ENCODE results near the gene ADCY10.
A peak's percentile ranks its signal among the peaks of the same experiment; 100 is the strongest.
"Not testable (repeated sequence)": the region's sequence is repeated elsewhere in the genome, so short reads cannot be mapped to it uniquely, and the experiment has no call there.

The ADCY10 gene, protein sequence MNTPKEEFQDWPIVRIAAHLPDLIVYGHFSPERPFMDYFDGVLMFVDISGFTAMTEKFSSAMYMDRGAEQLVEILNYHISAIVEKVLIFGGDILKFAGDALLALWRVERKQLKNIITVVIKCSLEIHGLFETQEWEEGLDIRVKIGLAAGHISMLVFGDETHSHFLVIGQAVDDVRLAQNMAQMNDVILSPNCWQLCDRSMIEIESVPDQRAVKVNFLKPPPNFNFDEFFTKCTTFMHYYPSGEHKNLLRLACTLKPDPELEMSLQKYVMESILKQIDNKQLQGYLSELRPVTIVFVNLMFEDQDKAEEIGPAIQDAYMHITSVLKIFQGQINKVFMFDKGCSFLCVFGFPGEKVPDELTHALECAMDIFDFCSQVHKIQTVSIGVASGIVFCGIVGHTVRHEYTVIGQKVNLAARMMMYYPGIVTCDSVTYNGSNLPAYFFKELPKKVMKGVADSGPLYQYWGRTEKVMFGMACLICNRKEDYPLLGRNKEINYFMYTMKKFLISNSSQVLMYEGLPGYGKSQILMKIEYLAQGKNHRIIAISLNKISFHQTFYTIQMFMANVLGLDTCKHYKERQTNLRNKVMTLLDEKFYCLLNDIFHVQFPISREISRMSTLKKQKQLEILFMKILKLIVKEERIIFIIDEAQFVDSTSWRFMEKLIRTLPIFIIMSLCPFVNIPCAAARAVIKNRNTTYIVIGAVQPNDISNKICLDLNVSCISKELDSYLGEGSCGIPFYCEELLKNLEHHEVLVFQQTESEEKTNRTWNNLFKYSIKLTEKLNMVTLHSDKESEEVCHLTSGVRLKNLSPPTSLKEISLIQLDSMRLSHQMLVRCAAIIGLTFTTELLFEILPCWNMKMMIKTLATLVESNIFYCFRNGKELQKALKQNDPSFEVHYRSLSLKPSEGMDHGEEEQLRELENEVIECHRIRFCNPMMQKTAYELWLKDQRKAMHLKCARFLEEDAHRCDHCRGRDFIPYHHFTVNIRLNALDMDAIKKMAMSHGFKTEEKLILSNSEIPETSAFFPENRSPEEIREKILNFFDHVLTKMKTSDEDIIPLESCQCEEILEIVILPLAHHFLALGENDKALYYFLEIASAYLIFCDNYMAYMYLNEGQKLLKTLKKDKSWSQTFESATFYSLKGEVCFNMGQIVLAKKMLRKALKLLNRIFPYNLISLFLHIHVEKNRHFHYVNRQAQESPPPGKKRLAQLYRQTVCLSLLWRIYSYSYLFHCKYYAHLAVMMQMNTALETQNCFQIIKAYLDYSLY (N-terminal part only)

DNA sequence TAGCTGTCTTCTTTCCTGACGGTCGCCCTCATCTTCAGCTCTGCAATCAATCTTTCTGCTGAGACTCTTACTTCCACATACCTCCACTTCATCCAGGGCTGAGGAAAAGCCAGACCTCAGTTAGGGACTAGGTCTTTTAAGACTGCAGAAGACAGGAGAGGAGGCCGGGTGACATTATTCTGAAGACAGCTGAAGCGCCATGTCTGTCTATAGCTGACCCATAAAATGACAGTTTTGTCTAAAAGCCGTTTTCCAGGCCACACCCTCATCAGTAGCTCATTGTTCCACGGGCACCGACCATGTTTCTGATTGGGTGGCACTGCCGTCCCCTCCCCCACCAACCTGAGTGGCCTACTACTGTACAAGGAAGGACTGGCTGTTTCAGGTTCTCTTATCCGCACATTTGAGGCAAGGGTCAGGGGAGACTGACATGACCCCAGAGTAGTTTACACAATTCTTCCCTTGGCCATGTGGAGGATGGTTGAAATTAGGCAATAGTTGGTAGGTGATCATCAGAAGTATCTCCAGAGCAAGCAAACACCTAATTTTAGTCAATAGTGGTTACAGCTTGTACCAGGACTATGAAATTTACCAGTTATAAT is at the start of gene ADCY10:
ADCY10 (minus strand) TSS at position 240 of the 602 bp plus-strand sequence. CDS start 8,994 bp downstream, outside the sequence.
- no peak for DNase-seq

DNA sequence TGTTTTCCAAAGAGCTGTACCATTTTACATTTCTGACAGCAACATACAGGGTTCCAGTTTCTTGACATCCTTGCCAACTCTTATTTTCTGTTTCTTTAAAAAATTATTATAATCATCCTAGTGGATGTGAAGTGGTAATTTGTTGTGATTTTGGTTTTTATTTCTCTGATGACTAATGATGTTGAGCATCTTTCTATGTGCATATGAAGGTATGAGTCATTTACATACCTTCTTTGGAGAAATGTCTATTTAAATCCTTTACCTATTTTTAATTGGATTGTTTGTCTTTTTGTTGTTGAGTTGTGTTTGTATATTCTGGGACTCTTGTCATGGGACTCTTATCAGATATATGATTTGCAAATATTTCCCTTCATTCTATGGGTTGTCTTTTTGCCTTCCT is 43.8 kb upstream of the ADCY10 start:
- no peak for DNase-seq

DNA sequence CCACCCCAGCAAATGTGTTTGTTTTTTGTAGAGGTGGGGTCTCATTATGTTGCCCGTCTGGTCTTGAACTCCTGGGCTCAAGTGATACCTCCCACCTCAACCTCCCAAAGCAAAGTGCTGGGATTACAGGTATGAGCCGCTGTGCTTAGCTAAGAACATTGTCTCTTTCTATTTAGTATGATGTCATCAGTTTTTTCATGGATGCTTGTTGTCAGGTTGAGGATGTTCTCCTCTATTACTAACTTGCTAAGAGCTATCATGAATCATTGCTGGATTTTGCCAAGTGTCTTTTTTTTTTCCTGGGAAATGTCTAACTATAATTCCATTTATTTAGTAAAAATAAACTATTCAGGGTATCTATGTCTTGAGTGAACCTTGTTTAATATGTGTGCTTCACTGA is 42.0 kb upstream of the ADCY10 start:
- no peak for DNase-seq

DNA sequence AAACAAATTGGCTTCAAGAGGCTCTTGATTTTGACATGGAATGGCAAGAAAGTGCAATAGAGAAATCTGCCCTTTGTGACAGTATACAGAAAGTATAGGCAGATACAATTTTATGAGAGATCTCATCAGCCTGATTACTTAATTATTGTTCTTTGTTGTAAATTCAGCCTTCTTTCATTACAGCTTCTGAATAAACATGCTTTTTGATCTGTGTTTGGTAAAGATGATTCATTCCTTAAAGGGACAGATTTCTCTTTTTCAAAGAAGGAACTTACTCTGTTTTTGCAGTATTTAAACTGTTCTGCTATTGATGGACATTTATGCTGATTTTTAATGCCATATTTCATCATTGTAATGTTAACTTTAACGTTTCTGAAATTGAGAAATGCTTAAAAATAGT is 36.6 kb upstream of the ADCY10 start:
- no peak for DNase-seq

DNA sequence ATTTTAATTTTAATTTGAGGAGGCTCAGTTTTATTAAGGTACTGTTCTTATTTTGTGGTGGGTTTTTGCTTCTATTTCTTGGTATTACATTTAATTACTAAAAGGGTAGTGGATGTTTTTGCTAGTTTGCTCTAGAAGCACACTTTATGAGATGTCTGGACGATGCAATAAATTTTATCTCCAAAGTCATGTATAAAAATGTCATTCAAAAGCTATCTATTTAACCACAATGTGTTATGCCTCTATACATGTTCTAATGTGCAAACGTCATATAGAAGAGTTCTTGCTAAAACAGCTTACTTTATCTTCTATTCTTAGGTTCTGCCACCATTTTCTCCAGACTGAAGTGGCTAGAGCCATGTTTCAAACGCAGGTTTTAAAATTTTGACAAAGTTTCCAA is 35.9 kb upstream of the ADCY10 start:
- no peak for DNase-seq

DNA sequence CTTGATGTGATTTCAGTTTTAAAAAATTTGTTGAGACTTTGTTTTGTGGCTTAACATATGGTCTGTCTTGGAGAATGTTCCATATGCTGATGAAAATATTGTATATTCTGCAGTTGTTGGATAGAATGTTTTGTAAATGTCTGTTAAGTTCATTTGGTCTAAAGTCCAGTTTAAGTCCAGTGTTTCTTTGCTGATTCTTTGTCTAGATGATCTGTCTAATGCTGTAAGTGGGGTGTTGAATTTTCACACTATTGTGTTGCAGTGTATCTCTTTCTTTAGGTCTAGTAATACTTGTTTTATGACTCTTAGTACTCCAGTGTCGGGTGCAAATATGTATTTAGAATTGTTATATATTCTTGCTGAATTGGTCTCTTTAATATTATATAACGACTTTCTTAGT is 33.8 kb upstream of the ADCY10 start:
- DNase-seq = no peak

DNA sequence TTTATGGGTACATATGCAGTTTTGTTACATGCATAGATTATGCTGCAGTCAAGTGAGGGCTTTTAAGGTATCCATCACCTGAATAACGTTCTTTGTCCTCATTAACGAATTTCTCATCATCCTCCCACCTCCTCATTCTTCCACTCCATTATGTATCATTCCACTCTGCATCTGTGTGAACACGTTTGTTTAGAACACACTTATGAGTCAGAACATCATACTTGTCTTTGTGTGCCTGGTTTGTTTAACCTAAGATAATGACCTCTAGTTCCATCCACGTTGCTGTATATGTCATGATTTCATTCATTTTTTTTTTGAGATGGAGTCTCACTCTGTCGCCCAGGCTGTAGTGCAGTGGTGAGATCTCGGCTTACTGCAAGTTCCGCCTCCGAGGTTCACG is 29.6 kb upstream of the ADCY10 start:
- no peak for DNase-seq

DNA sequence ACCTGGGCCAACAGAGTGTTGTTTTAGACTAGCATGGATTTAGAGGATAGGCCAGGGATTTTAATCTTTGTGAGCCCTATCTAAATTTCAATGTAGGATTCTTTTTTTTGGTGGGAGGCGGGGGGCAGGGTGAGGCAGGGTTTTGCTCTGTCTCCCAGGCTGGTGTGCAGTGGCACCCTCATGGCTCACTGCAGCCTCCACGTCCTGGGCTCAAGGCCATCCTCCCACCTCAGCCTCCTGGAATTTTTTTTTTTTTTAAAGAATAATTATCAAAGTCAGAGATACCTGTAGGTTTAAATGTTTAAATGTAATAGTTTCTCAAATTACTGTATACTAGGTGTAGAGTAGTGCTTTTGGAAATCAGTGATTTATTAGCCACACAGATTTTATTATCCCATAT is 26.3 kb upstream of the ADCY10 start:
- no peak for DNase-seq

DNA sequence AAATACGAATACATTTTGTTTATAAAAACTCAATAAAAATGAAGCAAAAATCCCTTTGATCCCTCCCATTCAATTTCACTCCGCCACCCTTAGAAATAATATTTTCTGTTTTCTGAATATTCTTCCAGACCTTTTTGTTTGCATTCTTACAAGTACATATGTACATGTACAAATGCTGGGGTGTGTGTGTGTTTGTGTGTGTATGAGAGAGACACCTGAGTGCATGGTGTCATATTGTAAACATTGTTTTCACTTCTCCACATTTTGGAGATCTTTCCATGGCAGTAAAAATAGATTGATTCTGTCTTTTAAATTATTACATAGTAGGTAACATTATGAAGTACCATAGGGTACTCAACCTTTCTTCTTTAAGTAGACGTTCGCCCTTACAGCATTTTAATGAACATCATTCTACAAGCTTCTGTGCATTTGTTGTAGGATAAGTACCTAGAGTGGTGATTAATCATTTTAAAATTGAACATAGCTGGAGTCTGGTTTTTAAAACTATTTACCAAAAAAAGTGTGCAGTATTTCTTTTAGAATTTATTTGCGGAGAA is 24.2 kb upstream of the ADCY10 start:
- DNase-seq = no peak

DNA sequence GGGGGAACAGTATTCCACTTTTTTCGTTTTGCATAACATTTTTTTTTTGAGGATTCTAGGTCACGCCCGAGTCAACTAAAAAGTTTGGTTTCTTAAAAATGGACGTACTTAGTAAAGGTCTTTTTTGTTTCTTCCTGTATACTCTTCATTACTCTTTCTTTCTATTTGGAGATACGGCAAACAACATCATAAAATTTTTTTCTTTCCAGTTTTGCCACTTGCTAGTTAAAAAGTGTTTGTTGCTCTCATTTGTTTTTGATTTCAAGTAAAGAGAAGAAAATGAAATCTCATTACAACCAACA is 23.7 kb upstream of the ADCY10 start:
- DNase-seq = no peak

DNA sequence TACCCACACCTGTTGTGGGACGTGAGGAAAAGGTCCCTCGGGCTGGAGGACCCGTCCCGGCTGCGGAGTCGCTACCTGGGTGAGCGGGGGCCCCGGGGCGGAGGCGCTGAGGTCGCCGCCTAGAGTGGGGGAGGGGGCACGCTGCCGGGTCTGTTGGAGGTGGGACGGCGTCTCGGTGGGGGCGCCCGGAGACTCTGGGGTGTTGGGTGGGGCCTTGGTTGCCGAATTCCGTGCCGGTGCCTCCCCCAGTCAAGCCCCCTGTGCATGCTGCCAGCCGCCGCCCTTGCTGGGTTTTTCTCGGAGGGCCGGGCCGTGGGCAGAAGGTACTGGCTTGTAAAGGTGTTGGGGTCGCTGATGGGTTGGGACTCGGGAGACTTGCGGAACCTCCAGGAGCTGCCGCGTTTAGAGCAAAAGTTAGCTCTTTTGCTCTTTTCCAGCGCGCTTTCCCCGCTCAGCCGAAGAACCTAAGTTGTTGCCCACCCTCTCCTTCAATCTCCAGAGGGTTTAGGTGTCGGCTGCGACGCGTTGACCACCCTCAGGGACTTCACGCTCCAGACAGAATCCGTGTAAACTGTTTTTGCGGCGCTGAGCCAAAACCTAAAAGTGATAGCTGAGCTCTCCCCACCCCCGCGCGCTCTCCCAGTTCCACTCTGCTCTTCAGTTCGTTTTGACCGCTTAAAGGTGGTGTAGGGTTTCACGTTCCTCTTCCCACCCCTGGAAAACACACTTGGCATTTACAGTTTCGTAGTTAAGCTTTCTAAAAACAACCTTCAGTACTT is 23.2 kb upstream of the ADCY10 start, which contains the start of gene MPC2:
MPC2 (minus strand) TSS at position 143 of the 779 bp plus-strand sequence. CDS start 1,231 bp downstream, outside the sequence.
- peak; percentile 61 for DNase-seq

DNA sequence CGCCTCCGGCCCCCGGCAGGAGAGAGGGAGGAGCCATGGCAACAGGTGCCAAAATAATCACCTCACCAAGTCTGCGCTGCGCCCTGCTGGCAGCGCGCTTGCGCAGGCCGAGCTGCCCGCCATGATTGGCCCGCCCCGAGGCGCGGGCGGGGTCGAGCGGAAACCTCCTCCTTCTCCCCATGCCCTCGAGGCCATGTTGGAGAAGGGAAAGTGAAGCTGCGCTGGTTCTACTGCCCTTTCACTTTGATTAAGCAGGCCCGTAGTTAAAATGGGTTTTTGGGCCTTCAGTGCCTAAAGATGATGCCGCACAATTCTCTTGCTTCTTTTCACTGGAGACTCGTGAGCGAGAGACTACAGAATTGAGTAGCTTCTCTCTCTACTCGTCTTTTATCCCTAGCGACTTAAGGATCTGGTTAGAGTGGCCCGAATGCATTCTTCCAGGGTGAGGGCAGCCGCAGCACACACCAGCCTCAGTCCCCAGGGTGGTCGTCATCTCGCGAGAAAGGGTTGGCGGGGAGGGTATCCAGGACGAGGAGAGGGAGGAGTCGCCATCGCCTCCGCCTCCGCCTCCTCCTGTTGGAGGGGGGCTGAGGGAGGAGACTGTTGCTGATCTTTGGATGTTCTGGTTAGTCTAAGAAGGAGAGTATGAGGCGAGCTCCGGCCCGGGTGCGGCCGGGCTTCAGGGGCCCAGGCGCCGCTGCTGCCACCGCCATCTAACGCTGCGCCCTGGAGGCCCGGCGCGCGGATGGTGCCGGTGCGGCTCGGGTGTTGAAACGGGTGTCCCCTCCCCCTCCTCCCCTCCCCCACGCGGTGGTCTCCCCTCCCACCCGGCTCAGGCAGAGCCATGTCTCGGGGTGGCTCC is 22.4 kb upstream of the ADCY10 start, which contains the start of gene DCAF6:
DCAF6 (plus strand) TSS at position 616 of the 862 bp plus-strand sequence; CDS start at position 845, 229 bp downstream.
- peak; percentile 95 for DNase-seq

DNA sequence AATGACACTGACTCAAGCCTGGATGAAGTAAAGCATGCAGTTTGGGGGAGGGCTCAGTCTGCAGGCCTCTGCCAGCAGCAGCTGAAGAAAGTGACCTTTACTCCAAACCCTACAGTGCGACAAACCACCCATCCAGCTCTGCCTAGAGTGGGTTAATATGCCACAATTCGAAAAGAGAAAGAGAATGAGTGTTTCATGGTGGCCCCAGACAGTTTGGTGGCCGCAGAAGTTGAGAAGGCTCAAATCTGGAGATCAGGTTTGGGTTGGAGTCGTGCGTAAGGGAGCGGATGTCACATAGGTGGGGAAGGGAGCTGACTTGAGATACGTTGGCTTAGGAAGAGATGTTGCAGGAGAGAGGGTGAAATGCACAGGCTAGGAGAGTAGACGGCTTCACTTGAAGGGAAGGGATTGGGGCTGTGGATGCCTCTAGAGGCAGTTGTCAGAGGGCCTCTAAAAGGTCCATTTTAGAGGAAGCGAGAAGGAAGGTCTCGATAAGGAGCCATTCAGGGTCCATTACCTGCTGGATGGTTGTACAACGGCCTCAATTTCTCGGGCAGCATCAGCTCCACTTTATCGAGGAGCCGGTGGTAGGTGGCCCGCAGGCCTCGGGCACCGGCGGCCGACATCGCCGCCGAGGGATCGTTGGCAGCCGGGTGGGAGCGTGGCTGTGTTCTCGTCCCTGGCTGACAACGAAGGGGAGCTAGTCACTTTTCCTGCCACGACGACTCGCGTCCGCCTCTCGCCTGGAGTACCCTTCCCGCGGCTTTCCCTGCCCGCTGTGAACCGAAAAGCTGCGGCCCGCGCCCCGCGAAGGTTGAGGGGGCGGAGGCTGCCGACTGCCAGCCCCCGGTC is 21.5 kb upstream of the ADCY10 start:
- peak; percentile 56 for DNase-seq

DNA sequence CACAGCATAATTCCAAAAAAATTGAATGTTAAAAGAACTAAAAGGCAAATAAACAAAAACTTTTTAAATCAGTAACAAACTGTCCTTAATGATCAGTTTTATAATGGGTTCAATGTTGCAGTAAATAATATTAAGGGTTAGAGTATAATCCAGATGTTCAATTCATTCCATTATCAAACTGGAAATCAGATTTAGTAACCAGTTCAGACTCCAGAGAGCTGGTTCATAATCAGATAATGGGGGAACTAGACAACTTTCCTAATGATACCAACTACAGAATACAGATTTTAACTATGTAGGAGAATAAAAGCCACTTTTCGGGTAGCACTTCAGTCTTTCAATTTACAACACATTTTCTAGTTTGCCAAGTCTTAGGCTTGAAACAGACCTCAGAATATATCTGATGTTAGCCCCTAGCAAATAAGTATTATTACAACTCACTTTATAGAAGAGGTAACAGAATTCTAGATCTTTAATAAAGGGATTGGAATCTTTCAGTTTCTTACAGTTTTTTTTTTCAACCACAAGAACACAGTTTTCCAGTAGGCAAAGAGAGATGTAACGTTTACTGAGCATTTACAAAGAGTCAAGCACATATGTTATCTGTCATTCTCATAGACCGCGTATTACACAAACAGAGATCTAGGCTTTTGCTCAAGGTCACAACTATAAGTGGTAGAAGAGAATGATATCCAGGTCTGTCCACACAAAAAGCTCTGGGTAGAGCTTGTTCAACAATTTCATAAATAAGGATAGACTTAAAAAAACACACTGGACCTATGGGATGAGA is 20.7 kb upstream of the ADCY10 start:
- DNase-seq = no peak

DNA sequence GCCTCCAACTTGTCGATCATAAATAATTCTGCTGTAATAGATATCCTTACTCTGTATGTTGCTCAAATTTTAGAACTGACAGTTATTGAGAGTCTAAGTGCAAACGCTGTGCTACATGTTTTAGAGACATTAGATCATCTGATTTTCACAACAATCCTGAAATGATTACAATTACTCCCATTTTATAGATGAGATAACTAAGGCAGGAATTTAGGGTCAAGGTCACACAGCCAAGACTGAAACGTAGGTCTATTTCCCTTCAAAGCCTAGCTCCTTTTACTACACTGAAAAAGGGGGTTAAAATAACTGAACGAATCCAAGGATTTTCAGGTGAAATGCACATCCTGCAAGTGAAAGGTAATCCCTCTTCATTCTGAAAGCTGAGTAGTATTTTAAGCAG is 19.9 kb upstream of the ADCY10 start:
- DNase-seq = no peak

DNA sequence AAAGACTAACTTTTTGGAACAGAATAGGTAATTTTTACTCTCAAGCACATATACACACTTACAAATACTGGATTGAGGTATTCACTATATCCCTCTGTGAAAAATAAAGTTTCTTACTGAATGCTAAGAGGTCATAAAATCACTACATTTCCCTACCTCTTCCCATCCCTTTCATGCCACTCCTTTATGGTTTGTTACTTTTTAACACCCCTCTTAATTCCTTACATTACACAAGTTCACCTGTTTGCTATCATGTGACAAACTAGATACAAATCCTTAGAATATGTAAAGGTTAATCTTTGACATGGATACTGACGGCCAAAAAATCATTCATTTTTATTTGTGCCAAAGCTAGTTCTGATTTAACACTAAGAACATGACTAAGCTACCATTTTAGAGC is 15.8 kb upstream of the ADCY10 start:
- DNase-seq = no peak

DNA sequence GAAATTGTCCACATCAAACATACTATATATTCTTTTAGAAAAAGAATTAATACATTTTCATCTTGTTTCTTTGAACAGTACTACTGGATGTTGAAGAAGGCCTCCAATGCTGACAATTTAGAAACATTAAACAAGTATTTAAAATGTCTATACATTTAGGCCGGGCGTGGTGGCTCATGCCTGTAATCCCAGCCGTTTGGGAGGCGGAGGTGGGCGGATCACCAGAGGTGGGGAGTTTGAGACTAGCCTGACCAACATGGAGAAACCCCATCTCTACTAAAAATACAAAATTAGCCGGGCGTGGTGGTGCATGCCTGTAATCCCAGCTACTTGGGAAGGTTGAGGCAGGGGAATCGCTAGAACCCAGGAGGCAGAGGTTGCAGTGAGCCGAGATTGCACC is 15.0 kb upstream of the ADCY10 start:
- DNase-seq = not testable (repeated sequence)

DNA sequence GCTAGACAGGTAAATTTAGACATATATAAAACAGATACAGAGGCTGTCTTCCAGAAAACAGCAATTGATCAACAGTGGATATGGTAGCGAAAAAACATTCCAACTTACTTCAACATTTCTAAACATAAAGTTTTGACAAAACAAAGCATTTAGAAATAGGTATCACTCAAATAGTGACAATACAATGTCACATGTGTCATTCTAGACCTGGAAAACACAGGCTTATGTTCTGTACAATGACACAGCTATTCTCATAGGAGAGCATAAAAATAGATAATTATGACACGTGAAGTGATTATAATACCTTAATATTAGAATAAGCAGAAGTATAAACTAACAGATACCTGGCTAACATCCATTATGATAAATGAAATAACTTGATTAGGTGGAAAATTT is 14.5 kb upstream of the ADCY10 start:
- no peak for DNase-seq

Measured in DMS79 treated with DMSO at 0.1 percent for 48 hours (cell line).